Heart right ventricle (tissue), 16 donors: ENCODE measurements around the gene WDFY1. TPM values are rescaled to one million over a fixed set of nuclear protein-coding genes. Genes with fewer than 3 reads are reported as not detected.

Source experiments
- ATAC-seq, 8 donors: fragments of 200-7000 bp; cut with Tn5 transposase; one replicate each; pipeline ENCODE4 v1.9.1; 2020; ENCODE audit warnings: mild to moderate bottlenecking in 8 of 8, moderate library complexity in 8 of 8, moderate number of reproducible peaks in 1 of 8
- DNase-seq, 2 donors: peaks; one replicate each; pipeline ENCODE4 v3.0.0-alpha.2; 2020
- H3K27ac ChIP-seq, 10 donors: fragments of 200-600 bp; sonication (generic) in 2 of 10; one replicate each; pipeline versions ENCODE4 v1.5.0 to v1.8.0; 2020 to 2022; ENCODE audit warnings: mild to moderate bottlenecking in 3 of 10
- H3K27me3 ChIP-seq, 7 donors: fragments of 200-600 bp; one replicate each; pipeline ENCODE4 v1.8.0; 2021 to 2022; ENCODE audit warnings: mild to moderate bottlenecking in 2 of 7
- H3K36me3 ChIP-seq, 9 donors: fragments of 200-600 bp; sonication (generic) in 1 of 9; one replicate each; pipeline versions ENCODE4 v1.5.0 to v1.8.0; 2020 to 2022; ENCODE audit warnings: mild to moderate bottlenecking in 2 of 9
- H3K4me1 ChIP-seq, 9 donors: fragments of 200-600 bp; sonication (generic) in 1 of 9; one replicate each; pipeline versions ENCODE4 v1.5.0 to v1.8.0; 2020 to 2022; ENCODE audit warnings: mild to moderate bottlenecking in 4 of 9
- H3K4me3 ChIP-seq, 10 donors: fragments of 200-600 bp; sonication (generic) in 2 of 10; one replicate each; pipeline versions ENCODE4 v1.5.0 to v1.8.0; 2020 to 2022; ENCODE audit warnings: mild to moderate bottlenecking in 7 of 10, moderate library complexity in 2 of 10
- H3K9me3 ChIP-seq, 11 donors: fragments of 200-600 bp in 10 of 11; sonication (generic) in 2 of 11; one replicate each; pipeline versions ENCODE4 v1.5.0 to v1.8.0; 2013 to 2022; ENCODE audit warnings: mild to moderate bottlenecking in 2 of 11, control low read depth in 1 of 11, moderate library complexity in 1 of 11
- WGBS, 2 donors: extraction: QIAGEN DNeasy Blood & Tissue Kit; methylation state at CpG; one replicate each; pipeline ENCODE4 v1.1.7; 2013; ENCODE audit warnings: inconsistent platforms in 1 of 2; 5-methylcytosine and 5-hydroxymethylcytosine counted together
- intact Hi-C, 10 donors: fragments of 100-400 bp; cut with DNase I; formaldehyde crosslinking; loops; one replicate each; pipeline versions ENCODE4 v1.11.1 to v1.14.2; 2022
- polyA plus RNA-seq, 2 donors: library from polyadenylated mRNA; stranded (reverse); fragments of 200-250 nt; gene quantifications; one replicate each; pipeline ENCODE4 v1.2.3, GENCODE V29; 2013
- total RNA-seq, 10 donors: library from RNA; stranded (reverse); fragmentation: NEBNext Ultra II Directional in 3 of 10; extraction: Animal tissue kit (Norgen Biotek cat#: 25700) in 3 of 10; gene quantifications; one replicate each; pipeline versions ENCODE4 v1.2.1 to v1.2.4, GENCODE V29; 2021 to 2023
- TF ChIP-seq, protein P1 (sequence below), 9 donors: fragments of 200-600 bp; sonication (generic) in 2 of 9; IDR thresholded peaks; one replicate each; pipeline versions ENCODE4 v1.5.0 to v1.8.0; 2021 to 2022; ENCODE audit warnings: antibody characterized with exemption in 9 of 9, mild to moderate bottlenecking in 5 of 9, moderate library complexity in 1 of 9
- donor health status: Arrhythmogenic right ventricular cardiomyopathy.
- donor health status: ischemic (EF 13 %, LVEDD 7.1; RV severe dilation, severe dysfunction).
- donor health status: healthy with polysubstance abuse.
- donor health status: DM: no; HTN: yes; CAD: no.
- donor health status: DM: no; HTN: no; CAD: no.
- donor health status: ischemic (EF 25% LVEDD 6.9; RV normal size, moderate dysfunction).
- donor health status: ischemic (EF 25% LVEDD 5.7; RV mildly dilated, moderate dysfunction).
- donor health status: healthy.
- donor health status: DM: yes; HTN: yes; CAD: no.
- donor health status: Ischemic cardiomyopathy.
- donor health status: ischemic (EF 35%, LVEDD 5.7; RV mildly dilated, moderate dysfunction).
- donor health status: nonischemic (EF 11% LVEDD 7.7; RV severe dilation, severe dysfunction).
- donor health status: DM: yes; HTN: yes; CAD: no.
- donor health status: PGD.
- donor health status: ischemic (EF 29% LVEDD 5.4; RV normal size, mild dysfunction).
- donor health status: nonischemic (EF 23%, LVEDD 6.1; RV moderate dilation, normal function).

WDFY1 gene
- total and polyA plus RNA-seq, 12 donors = 8.1 to 25.9 (median 14.3) TPM

DNA sequence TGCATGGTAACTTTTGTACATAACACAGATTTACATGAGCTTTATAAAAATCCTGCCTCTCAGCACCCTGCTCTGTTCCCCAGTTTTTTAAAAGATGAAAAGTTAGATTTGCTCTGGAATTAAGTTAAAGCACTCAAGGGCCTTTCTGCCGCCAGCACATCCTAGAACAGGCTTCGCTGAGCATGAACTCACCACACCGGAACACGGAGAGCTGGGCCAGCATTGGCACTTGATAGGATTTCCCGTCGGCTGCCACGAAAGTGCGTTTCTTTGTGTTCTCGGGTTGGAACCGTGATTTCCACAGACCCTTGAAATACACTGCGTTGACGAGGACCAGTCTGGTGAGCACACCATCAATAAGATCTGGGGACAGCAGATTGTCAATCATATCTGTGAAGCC, 46.5 kb upstream of the WDFY1 start:
- peaks cover 0 to 51% (median 0%) of the 10 kb centered on the region in 9 donors for H3K36me3 ChIP-seq
- TF ChIP-seq, protein P1, sequence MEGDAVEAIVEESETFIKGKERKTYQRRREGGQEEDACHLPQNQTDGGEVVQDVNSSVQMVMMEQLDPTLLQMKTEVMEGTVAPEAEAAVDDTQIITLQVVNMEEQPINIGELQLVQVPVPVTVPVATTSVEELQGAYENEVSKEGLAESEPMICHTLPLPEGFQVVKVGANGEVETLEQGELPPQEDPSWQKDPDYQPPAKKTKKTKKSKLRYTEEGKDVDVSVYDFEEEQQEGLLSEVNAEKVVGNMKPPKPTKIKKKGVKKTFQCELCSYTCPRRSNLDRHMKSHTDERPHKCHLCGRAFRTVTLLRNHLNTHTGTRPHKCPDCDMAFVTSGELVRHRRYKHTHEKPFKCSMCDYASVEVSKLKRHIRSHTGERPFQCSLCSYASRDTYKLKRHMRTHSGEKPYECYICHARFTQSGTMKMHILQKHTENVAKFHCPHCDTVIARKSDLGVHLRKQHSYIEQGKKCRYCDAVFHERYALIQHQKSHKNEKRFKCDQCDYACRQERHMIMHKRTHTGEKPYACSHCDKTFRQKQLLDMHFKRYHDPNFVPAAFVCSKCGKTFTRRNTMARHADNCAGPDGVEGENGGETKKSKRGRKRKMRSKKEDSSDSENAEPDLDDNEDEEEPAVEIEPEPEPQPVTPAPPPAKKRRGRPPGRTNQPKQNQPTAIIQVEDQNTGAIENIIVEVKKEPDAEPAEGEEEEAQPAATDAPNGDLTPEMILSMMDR (IDR thresholded peaks at IDR 0.05) = no peak
- WGBS, 2 donors = 91 to 92% methylated on average over 12 of the region's 12 CpGs
- H3K4me1 ChIP-seq = peaks cover 0 to 5% (median 0%) of the 10 kb centered on the region in 9 donors
- no peak overlapping the region for H3K27ac ChIP-seq
- no peak for ATAC-seq
- H3K9me3 ChIP-seq = no peaks in the 10 kb centered on the region
- no peak for DNase-seq
- H3K4me3 ChIP-seq = no peak overlapping the region
- H3K27me3 ChIP-seq = no peaks in the 10 kb centered on the region
- intact Hi-C loops = loop anchor here in 6 of 10 donors (1.0 to 10.0 kb wide), 7 partner anchors 21 to 663 kb away; partner anchors contain the start of gene SERPINE2 (in 2 of the 6)

DNA sequence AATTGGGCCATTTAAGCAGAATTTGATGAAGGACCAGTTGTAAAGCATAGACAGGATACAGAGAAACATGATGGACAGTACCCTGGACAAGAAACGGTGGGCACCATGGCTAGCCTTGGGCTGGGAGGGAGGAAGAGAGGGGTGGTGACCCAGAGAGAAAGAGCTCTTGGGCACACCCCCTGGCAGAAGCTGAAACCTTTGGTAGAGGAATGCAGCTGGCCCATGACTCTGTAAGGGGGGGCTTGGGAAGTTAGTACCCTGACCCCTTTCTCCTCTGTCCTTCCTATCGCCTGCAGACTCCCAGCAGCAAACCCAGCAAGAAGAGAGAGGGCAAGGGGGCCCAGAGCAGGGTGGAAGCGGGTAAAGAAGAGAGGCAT, 44.7 kb upstream of the WDFY1 start:
- TF ChIP-seq, protein P1 (IDR thresholded peaks at IDR 0.05) = no peak
- ATAC-seq (no peak), DNase-seq (no peak)
- intact Hi-C loops = loop anchor here in 5 of 10 donors (5.0 to 10.0 kb wide), 5 partner anchors 47 to 665 kb away; partner anchors contain the start of gene SERPINE2 (in 2 of the 5)
- Histone ChIP-seq H3K36me3 (peaks cover 0 to 62% (median 0%) of the 10 kb centered on the region in 9 donors), H3K4me3 (no peak overlapping the region), H3K4me1 (peaks cover 0 to 5% (median 0%) of the 10 kb centered on the region in 9 donors), H3K27ac (no peak overlapping the region), H3K9me3 (no peaks in the 10 kb centered on the region), H3K27me3 (no peaks in the 10 kb centered on the region)
- 71 to 74% methylated on average over 3 of the region's 3 CpGs for WGBS, 2 donors

DNA sequence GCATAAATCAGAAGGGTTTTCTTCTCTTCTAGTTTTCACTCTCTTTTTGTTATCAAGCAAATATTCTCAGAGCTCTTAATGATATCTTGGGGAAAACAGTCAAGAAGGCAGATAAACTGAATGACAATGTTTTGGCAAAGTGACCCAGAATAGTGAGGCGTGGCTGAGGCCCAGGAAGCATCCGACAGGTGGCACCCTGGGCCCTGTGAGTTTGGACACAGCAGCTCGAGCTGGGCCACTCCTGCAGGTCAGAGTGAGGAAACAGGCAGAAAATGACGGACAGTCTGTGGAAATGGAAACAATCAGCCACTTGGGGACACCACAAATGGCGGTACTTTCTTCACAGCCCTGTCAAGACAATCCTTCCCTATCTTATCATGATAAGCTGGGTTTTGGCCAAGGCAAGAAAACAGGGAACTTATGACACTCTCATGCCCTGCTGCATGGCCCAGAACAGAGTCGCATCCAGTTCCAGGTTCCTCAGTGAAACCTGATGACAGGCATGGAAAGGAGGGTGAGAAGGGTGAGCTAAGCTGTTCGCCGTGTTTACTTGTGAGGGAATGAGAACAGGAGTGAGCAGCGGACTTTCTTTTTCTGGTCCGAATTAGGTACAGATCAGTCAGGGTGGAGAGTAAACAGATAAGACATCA, 44.2 kb upstream of the WDFY1 start:
- 58 to 67% methylated on average over 10 of the region's 10 CpGs for WGBS, 2 donors
- DNase-seq (no peak), ATAC-seq (no peak)
- H3K36me3 ChIP-seq = peaks cover 0 to 67% (median 0%) of the 10 kb centered on the region in 9 donors
- H3K9me3 ChIP-seq = no peaks in the 10 kb centered on the region
- peaks cover 0 to 5% (median 0%) of the 10 kb centered on the region in 9 donors for H3K4me1 ChIP-seq
- no peaks in the 10 kb centered on the region for H3K27me3 ChIP-seq
- TF ChIP-seq, protein P1 (IDR thresholded peaks at IDR 0.05) = no peak
- H3K4me3 ChIP-seq = no peak overlapping the region
- intact Hi-C loops = loop anchor here in 1 of 10 donors (5.0 kb wide), 1 partner anchor 663 kb away; no protein-coding TSS in a partner anchor
- no peak overlapping the region for H3K27ac ChIP-seq

DNA sequence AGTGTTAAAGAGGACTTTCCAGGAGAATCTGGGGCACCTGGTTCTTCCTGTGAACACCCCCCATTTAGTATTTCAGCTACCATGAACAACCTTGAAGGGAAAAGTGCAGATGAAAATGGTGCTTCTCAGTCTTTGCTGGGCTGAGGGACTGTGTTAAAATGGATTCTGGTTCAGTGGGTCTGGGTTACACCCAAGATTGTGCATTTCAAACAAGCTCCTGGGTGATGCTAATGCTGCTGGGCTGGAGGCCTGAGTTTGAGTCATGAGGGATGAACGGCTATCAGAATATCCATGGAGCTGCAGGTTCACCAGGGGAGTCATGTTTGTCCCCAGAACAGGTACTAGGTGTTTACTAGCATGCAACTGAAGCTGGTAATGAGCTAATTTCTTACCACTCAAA, 36.1 kb upstream of the WDFY1 start:
- H3K27me3 ChIP-seq = no peaks in the 10 kb centered on the region
- no peak overlapping the region for H3K4me3 ChIP-seq

More for the DNA sequence above, 36.1 kb upstream of the WDFY1 start:
- no peak for ATAC-seq
- TF ChIP-seq, protein P1 (IDR thresholded peaks at IDR 0.05) = no peak
- intact Hi-C loops = no loop called here
- H3K4me1 ChIP-seq = no peaks in the 10 kb centered on the region
- no peak for DNase-seq
- H3K36me3 ChIP-seq = peaks cover 0 to 86% (median 0%) of the 10 kb centered on the region in 9 donors
- H3K27ac ChIP-seq = no peak overlapping the region
- no peaks in the 10 kb centered on the region for H3K9me3 ChIP-seq
- WGBS, 2 donors = 90 to 93% methylated on average over 1 of the region's 1 CpG
